H1 (cell line): Measurements from ENCODE around the gene CSF1. TPM values are rescaled to one million over a fixed set of nuclear protein-coding genes. Genes with fewer than 3 reads are reported as not detected.

Experiments
- CTCF ChIA-PET: fragments of 300-600 bp; sonication (Branson Sonifier 250); formaldehyde crosslinking; loops from one replicate; lab custom pipeline; 2021; ENCODE audit not compliant: partially characterized antibody; lab: Charles Lee
- POLR2A ChIA-PET: fragments of 300-600 bp; sonication (Branson Sonifier 250); formaldehyde crosslinking; loops from one replicate; lab custom pipeline; 2021; ENCODE audit warnings: inconsistent platforms; ENCODE audit not compliant: partially characterized antibody; lab: Charles Lee
- DNase-seq, 2 experiments: peaks; one replicate each; pipeline versions ENCODE4 v3.0.0 to v3.0.0-alpha.2; 2010 to 2022; ENCODE audit warnings: low spot score in 2 of 2, low read depth in 1 of 2, mixed read lengths in 1 of 2
- FAIRE-seq: peaks from 2 replicates; lab custom pipeline; 2011; peaks lifted over from hg19 to GRCh38; lab: Jason Lieb, UNC
- H2AFZ ChIP-seq: 2 replicates; pipeline ENCODE4 v1.8.1; 2012; ENCODE audit warnings: low read length, inconsistent platforms
- H2AK5ac ChIP-seq: 2 replicates; pipeline ENCODE4 v1.6.1; 2013; ENCODE audit warnings: low read depth, low read length
- H2BK120ac ChIP-seq: replicated peaks from 2 replicates; pipeline ENCODE3; 2013; ENCODE audit warnings: low read depth, low read length, inconsistent platforms
- H2BK12ac ChIP-seq: 2 replicates; pipeline ENCODE4 v1.6.1; 2013; ENCODE audit warnings: low read depth, low read length
- H2BK15ac ChIP-seq: 2 replicates; pipeline ENCODE4 v1.6.1; 2013; ENCODE audit warnings: low read length
- H2BK20ac ChIP-seq: 2 replicates; pipeline ENCODE4 v1.6.1; 2013; ENCODE audit warnings: low read length
- H2BK5ac ChIP-seq: 2 replicates; pipeline ENCODE4 v1.6.1; 2013; ENCODE audit warnings: low read depth, low read length
- H3K14ac ChIP-seq: 2 replicates; pipeline ENCODE4 v1.6.1; 2013; ENCODE audit warnings: inconsistent platforms; ENCODE audit not compliant: insufficient read length
- H3K18ac ChIP-seq: 2 replicates; pipeline ENCODE4 v1.6.1; 2013; ENCODE audit warnings: low read length; ENCODE audit errors: extremely low read depth
- H3K23ac ChIP-seq: 2 replicates; pipeline ENCODE4 v1.6.1; 2013; ENCODE audit warnings: inconsistent platforms; ENCODE audit not compliant: insufficient read length
- H3K23me2 ChIP-seq: 2 replicates; pipeline ENCODE4 v1.6.1; 2013; ENCODE audit warnings: low read depth, low read length
- H3K27ac ChIP-seq: 2 replicates; pipeline ENCODE4 v1.6.1; 2011; ENCODE audit warnings: low read depth, low read length, inconsistent platforms
- H3K27me3 ChIP-seq, 4 experiments: replicated peaks in 1 of 4; 1 replicate in 1 of 4; 2 replicates in 3 of 4; pipeline versions ENCODE4 v1.6.1 to v1.8.1; 2011 to 2013; ENCODE audit warnings: low read length in 3 of 4, mild to moderate bottlenecking in 3 of 4, inconsistent platforms in 2 of 4, mixed read lengths in 2 of 4, moderate library complexity in 1 of 4; ENCODE audit not compliant: control insufficient read depth in 3 of 4, insufficient read depth in 3 of 4; ENCODE audit errors: extremely low read depth in 1 of 4
- H3K36me3 ChIP-seq, 4 experiments: 2 replicates each; pipeline versions ENCODE4 v1.6.1 to v1.8.1; 2011 to 2013; ENCODE audit warnings: mild to moderate bottlenecking in 4 of 4, low read length in 3 of 4, moderate library complexity in 2 of 4, control low read depth in 1 of 4, inconsistent platforms in 1 of 4; ENCODE audit not compliant: insufficient read depth in 4 of 4, control insufficient read depth in 2 of 4
- H3K4ac ChIP-seq: replicated peaks from 2 replicates; pipeline ENCODE3; 2013; ENCODE audit warnings: low read length, low read depth, mixed read lengths, inconsistent platforms; ENCODE audit not compliant: insufficient read length
- H3K4me1 ChIP-seq, 4 experiments: replicated peaks in 1 of 4; 1 replicate in 1 of 4; 2 replicates in 3 of 4; pipeline versions ENCODE4 v1.6.1 to v1.8.1; 2011 to 2013; ENCODE audit warnings: low read length in 3 of 4, inconsistent platforms in 2 of 4, mixed read lengths in 1 of 4; ENCODE audit not compliant: insufficient read depth in 4 of 4, control insufficient read depth in 3 of 4
- H3K4me2 ChIP-seq, 2 experiments: 2 replicates each; pipeline versions ENCODE4 v1.6.1 to v1.8.1; 2011 to 2013; ENCODE audit warnings: low read depth in 2 of 2, low read length in 2 of 2, control low read depth in 1 of 2, inconsistent platforms in 1 of 2, mild to moderate bottlenecking in 1 of 2; ENCODE audit not compliant: insufficient read depth in 1 of 2
- H3K4me3 ChIP-seq, 4 experiments: fragments of 200-600, 300-600 bp in 1 of 4; sonication (generic), shearing (Covaris generic), sonication (Bioruptor Twin) in 1 of 4; 2 replicates each; pipeline versions ENCODE4 v1.5.1 to v1.8.1; 2011 to 2016; ENCODE audit warnings: low read length in 4 of 4, low read depth in 3 of 4, control low read depth in 2 of 4, inconsistent platforms in 2 of 4, mild to moderate bottlenecking in 2 of 4, mixed read lengths in 1 of 4, moderate library complexity in 1 of 4; ENCODE audit not compliant: insufficient read depth in 2 of 4; ENCODE audit errors: extremely low read depth in 1 of 4
- H3K56ac ChIP-seq: replicated peaks from 2 replicates; pipeline ENCODE3; 2013; ENCODE audit warnings: low read depth, mild to moderate bottlenecking, mixed read lengths, low read length, inconsistent platforms; ENCODE audit not compliant: insufficient read length
- H3K79me1 ChIP-seq: 2 replicates; pipeline ENCODE4 v1.6.1; 2013; ENCODE audit warnings: low read depth, low read length, control low read depth
- H3K79me2 ChIP-seq, 2 experiments: 2 replicates each; pipeline versions ENCODE4 v1.6.1 to v1.8.1; 2012 to 2013; ENCODE audit warnings: low read length in 2 of 2, mild to moderate bottlenecking in 2 of 2, inconsistent platforms in 1 of 2; ENCODE audit not compliant: insufficient read depth in 2 of 2, control insufficient read depth in 1 of 2
- H3K9ac ChIP-seq, 4 experiments: replicated peaks in 1 of 4; 1 replicate in 1 of 4; 2 replicates in 3 of 4; pipeline versions ENCODE4 v1.6.1 to v1.8.1; 2011 to 2013; ENCODE audit warnings: low read depth in 3 of 4, low read length in 3 of 4, control low read depth in 2 of 4, mild to moderate bottlenecking in 2 of 4, moderate library complexity in 2 of 4, inconsistent platforms in 1 of 4; ENCODE audit errors: extremely low read depth in 1 of 4
- H3K9me3 ChIP-seq, 2 experiments: 2 replicates each; pipeline versions ENCODE4 v1.6.1 to v1.8.1; 2012 to 2013; ENCODE audit warnings: mild to moderate bottlenecking in 2 of 2, moderate library complexity in 2 of 2, control low read depth in 1 of 2, inconsistent platforms in 1 of 2, low read depth in 1 of 2, low read length in 1 of 2, mixed read lengths in 1 of 2; ENCODE audit not compliant: insufficient read depth in 2 of 2
- H4K20me1 ChIP-seq, 2 experiments: replicated peaks in 1 of 2; 2 replicates each; pipeline versions ENCODE3 to v1.8.1; 2011 to 2013; ENCODE audit warnings: inconsistent platforms in 2 of 2, low read length in 2 of 2, mild to moderate bottlenecking in 1 of 2; ENCODE audit not compliant: insufficient read depth in 2 of 2, control insufficient read depth in 1 of 2
- H4K5ac ChIP-seq: 2 replicates; pipeline ENCODE4 v1.6.1; 2013; ENCODE audit warnings: low read length, low read depth, mixed read lengths, inconsistent platforms; ENCODE audit not compliant: insufficient read length
- H4K8ac ChIP-seq: 2 replicates; pipeline ENCODE4 v1.8.0; 2013; ENCODE audit warnings: mild to moderate bottlenecking, moderate library complexity, low read length, inconsistent platforms; ENCODE audit not compliant: insufficient read depth; ENCODE audit errors: extremely low read depth
- H4K91ac ChIP-seq: replicated peaks from 2 replicates; pipeline ENCODE3; 2013; ENCODE audit warnings: low read length, mixed read lengths, inconsistent platforms; ENCODE audit not compliant: insufficient read length
- CTCF ChIP-seq, 3 experiments: IDR thresholded peaks; 1 replicate in 2 of 3; 2 replicates in 1 of 3; pipeline versions ENCODE4 v1.5.1 to v1.6.1; 2011; ENCODE audit warnings: low read length in 3 of 3, mild to moderate bottlenecking in 3 of 3, inconsistent platforms in 2 of 3, low read depth in 1 of 3, moderate library complexity in 1 of 3; ENCODE audit not compliant: insufficient read depth in 1 of 3; ENCODE audit errors: control extremely low read depth in 1 of 3
- TBP ChIP-seq: IDR thresholded peaks from 2 replicates; pipeline ENCODE4 v1.6.1; 2011; ENCODE audit warnings: low read depth, low read length, improper control_type of control experiment
- WGBS, 2 experiments: shearing (Covaris generic) in 1 of 2; methylation state at CpG; one replicate each; pipeline versions ENCODE4 v1.1.6 to v1.1.7; 2013 to 2015; ENCODE audit warnings: low lambda C conversion rate in 2 of 2, mixed read lengths in 2 of 2, inconsistent platforms in 1 of 2, low coverage in 1 of 2, missing lambda C conversion rate in 1 of 2; ENCODE audit not compliant: insufficient replicate concordance in 2 of 2, insufficient coverage in 1 of 2, insufficient read length in 1 of 2; ENCODE audit errors: extremely low coverage in 1 of 2, missing lambda C conversion rate in 1 of 2; 5-methylcytosine and 5-hydroxymethylcytosine counted together
- polyA plus RNA-seq, 7 experiments: library from polyadenylated mRNA; depleted of rRNA in 3 of 7; stranded (reverse) in 5 of 7; unstranded in 2 of 7; fragments of >200 nt in 5 of 7; fragments of 200-250 nt in 2 of 7; gene quantifications; 1 replicate in 5 of 7; 2 replicates in 1 of 7; 4 replicates in 1 of 7; pipeline versions ENCODE4 v1.2.1 to v1.2.3, GENCODE V29; 2011 to 2013; ENCODE audit warnings: missing spikeins in 2 of 7, mixed read lengths in 2 of 7
- total RNA-seq: library from RNA; stranded (reverse); fragmentation: NEBNext Ultra II Directional; extraction: Animal tissue kit (Norgen Biotek cat#: 25700); gene quantifications from 2 replicates; pipeline ENCODE4 v1.2.1, GENCODE V29; 2021

The CSF1 gene
- total and polyA plus RNA-seq, 2 of the 8 experiments (the other 6 are each of a cell fraction or from before 2014, with no cell fraction given), result 3.3 to 5.4 TPM

DNA sequence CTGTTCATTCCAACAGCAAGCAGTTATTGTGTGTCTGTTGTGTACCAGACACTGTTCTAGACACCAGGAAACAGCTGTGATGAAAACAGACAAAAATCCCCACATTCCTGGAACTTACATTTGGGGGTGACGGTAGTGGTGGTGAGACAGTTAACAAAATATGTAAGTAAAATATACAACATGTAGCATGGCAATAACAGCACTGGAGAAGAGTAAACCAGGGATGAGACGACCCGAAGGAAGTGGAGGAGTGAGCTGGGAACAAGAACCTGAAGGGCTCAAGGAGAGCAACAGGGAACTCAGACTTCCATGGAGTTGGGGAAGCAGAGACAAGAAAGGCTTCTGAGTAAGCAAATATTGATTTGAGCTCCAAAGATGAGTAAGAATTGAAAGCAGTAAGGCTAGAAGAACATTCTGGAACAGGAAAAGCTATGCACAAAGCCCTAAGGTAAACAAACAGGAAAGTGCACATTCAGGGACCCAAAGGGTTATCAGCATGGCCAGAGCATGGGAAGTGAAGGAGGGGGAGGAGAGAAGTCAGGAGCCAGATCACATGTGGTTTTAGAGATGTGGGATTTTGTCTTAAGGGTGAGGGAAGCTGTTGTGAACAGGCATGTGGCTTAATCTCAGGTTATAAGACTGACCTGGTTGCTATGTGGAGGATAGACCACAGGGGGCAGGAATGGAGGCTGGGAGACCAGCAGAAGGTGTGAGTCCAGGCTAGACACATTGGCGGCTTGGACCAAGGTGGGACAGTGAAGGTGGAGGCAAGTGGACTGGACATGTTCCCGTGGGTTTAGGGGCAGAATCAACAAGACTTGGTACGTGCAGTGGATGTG lies 7.3 kb downstream of the CSF1 start:
- no peaks in the 10 kb centered on the region for H3K79me1 ChIP-seq
- 70% methylated on average over 6 of the region's 6 CpGs; no CpG with 5 or more reads in 1 of the 2 experiments for WGBS, 2 experiments
- no peak overlapping the region for H2BK5ac ChIP-seq
- H2BK20ac ChIP-seq, result no peak overlapping the region
- H3K79me2 ChIP-seq, result no peaks in the 10 kb centered on the region
- no peaks in the 10 kb centered on the region for H3K9me3 ChIP-seq
- H3K36me3 ChIP-seq, result peaks cover 0 to 2% (median 0%) of the 10 kb centered on the region in 4 experiments; a peak in 3 of 8 replicates
- H2AFZ ChIP-seq, result no peak overlapping the region
- H3K18ac ChIP-seq, result no peak overlapping the region
- no peak overlapping the region for H3K4ac ChIP-seq
- no peak overlapping the region for H3K9ac ChIP-seq
- H3K4me1 ChIP-seq, result no peaks in the 10 kb centered on the region
- DNase-seq (no peak), FAIRE-seq (no peak)
- no peak overlapping the region for H3K56ac ChIP-seq
- H3K23ac ChIP-seq, result no peak overlapping the region
- no peak overlapping the region for H3K4me3 ChIP-seq
- H2BK15ac ChIP-seq, result no peak overlapping the region
- ChIA-PET CTCF (interaction anchor here (0.6 to 20.1 kb wide), 16 partner anchors 9 to 1516 kb away, joined by 3 to 333 read pairs (median 4); partner anchors contain the start of gene AHCYL1), POLR2A (interaction anchor here (0.8 to 1.4 kb wide), 3 partner anchors 64 to 104 kb away, joined by 3 to 4 read pairs (median 3); no protein-coding TSS in a partner anchor)
- no peak overlapping the region for H2BK120ac ChIP-seq
- H3K14ac ChIP-seq, result no peak overlapping the region
- H2AK5ac ChIP-seq, result peak overlapping the region; percentile 41; the same call in 1 of the 2 replicates
- H3K27ac ChIP-seq, result no peak overlapping the region
- no peaks in the 10 kb centered on the region; a peak in 1 of 7 replicates for H3K27me3 ChIP-seq
- peaks cover 0 to 4% of the 10 kb centered on the region in 2 experiments for H4K20me1 ChIP-seq
- H4K5ac ChIP-seq, result no peak overlapping the region
- no peak overlapping the region for H2BK12ac ChIP-seq
- H3K4me2 ChIP-seq, result no peak overlapping the region
- peak; percentile 8 to 41 (median 24); a peak in 2 of 4 replicates for TF ChIP-seq CTCF (IDR thresholded peaks at IDR 0.05; ENCODE audit: control extremely low read depth in 1 of 3, insufficient read depth in 1 of 3, low read depth in 1 of 3, low read length in 3 of 3)
- TF ChIP-seq TBP, result no peak
- no peaks in the 10 kb centered on the region for H3K23me2 ChIP-seq
- H4K8ac ChIP-seq, result no peak overlapping the region
- no peak overlapping the region for H4K91ac ChIP-seq
